A673 (cell line): ENCODE measurements around the gene S100A10.

Experiments
- CTCF ChIP-seq: fragments of 300-800, 200-600 bp; sonication (generic); conservative IDR thresholded peaks from 2 replicates; pipeline ENCODE4 v1.5.1; 2017; ENCODE audit warnings: low read depth, mild to moderate bottlenecking, antibody characterized with exemption, low read length, moderate library complexity, mixed read lengths
- EZH2 ChIP-seq: fragments of 200-600 bp; sonication (generic); IDR thresholded peaks from 2 replicates; pipeline ENCODE4 v1.6.1; 2017; ENCODE audit warnings: borderline replicate concordance, low read depth, mild to moderate bottlenecking, mixed read lengths, antibody characterized with exemption, low read length; ENCODE audit not compliant: poor library complexity, severe bottlenecking

- TF ChIP-seq CTCF (no peak), EZH2 (no peak)
Observed at GRCh38 chr1:151961833-151962232, 31.8 kb downstream of the S100A10 start.
